ENCODE results near the gene AADACL2.
"Not testable (repeated sequence)": the region's sequence is repeated elsewhere in the genome, so short reads cannot be mapped to it uniquely, and the experiment has no call there.

AADACL2 gene

DNA sequence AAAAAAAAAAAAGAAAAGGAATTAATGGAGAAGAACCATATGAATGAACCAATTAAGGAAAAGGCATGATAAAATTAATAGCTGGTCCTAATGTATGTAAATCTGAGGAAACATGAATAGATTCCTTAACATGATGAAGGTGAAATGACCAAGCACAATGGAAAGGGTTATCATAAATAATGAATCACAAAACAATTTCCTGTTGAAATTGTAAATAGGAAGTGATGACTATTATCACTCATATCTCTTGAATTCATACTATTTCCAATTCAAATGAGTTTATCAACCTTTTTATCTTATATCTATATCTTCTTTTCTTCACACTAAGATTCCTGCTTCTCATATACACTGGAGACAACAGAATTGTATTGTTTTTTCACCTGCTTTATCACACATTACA is 32.0 kb downstream of the AADACL2 start:
- DNase-seq (ENCODE audit: low read depth) = no peak

DNA sequence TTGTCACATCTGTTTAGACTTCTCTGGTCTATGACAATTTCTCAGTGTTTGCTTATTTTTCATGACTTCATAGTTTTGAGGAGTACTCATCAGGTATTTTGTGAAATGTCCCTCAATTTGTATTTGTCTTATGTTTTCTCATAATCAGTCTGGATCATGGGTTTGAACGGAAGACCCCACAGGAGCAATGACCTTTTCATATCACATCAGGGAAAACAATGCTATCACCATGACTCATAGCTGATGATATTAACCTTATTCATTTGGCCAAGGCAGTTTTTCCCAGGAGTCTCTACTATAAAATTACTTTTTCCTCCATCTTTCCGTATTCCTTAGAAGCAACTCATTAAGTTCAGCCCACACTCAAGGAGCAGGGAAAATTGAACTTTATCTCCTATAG is 32.7 kb downstream of the AADACL2 start:
- no peak for DNase-seq (ENCODE audit: low read depth)

DNA sequence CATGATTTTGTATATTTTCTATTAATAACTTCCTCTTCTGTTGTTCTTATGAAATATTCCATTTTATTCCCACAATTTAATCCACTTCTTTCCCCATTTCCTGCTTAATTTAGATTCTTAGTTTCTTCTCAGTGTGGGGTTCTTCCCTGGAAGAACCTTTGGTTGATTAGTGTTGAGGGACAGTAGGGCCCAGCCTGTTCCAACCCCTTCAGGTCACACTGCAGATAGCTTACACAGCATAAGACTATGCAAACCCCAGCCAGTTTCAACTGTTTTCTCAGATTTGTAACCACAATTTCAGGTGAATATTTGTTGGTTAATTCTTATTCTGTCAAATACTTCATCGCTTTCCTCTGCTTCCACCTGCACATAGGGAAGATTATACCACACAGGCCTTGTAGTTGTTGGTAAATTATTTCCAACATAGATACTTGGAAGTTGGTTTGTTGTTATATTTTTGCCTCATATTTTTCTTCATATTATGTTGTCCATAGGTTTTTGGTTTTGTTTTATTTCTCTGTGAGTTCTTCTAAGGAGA is 34.7 kb downstream of the AADACL2 start:
- DNase-seq (ENCODE audit: low read depth) = no peak

DNA sequence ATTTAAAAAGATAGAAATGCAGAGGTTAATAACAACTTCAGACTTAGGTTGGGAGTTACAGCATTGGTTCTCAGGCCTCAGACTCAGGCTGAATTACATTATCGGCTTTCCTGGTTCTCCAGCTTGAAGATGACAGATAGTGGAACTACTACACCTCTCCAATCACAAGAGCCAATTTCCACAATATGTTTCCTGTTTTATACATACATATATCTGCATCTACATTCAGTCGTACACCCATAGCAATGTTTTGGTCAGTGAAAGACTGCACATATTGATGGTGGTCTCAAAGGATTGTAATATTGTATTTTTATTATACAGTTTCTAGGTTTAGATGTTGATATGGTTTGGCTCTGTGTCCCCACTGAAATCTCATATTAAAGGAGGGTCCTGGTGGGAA is 35.4 kb downstream of the AADACL2 start:
- no peak for DNase-seq (ENCODE audit: low read depth)

DNA sequence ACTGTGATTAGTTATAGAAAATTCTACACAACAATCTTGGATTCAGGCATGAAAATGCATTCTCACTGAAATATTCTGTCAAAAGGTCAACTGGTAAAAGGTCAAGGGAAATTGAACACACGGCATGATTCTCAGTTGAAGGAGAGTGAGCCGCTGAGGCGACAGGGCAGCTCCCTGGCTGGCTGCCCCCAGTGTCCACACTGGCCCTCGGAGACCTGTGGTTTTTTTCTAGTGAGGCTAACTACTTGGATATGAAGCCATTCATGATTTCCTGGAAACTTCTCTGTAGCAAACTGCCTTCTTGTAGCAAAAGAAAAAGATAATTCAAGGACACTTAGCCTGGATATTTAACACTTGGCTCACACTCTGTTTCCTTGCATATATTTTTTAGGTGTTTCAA is 37.2 kb downstream of the AADACL2 start:
- DNase-seq (ENCODE audit: low read depth) = no peak

DNA sequence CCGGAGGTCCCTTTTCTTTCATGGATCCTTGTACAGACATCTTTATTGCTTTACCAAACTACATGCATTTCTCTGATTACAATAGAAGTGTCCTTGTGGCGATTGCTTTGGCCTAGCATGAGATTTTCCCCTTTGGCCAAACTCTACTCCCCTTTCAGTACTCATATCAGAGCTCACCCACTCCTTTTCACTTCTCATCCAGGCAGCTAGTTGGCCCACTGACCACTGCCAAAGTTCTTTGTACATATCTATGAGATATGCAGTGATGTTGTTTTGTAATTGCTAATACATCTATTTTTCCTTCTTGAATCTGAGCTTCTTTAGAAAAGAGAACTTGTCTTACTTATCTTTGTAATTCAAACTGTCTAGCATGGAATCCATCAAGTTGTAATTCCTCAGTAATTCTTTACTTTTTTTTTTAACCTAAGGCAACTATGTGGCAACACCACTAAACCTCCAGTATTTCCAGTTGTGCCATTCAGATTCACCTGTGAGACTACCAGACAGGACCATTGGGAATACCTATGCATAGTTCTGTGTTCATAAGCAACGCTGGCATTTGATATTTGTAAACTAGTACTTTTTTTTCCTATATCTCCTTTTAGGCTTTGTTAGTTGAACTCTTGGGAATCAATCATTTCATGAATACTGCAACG is 39.2 kb downstream of the AADACL2 start:
- no peak for DNase-seq (ENCODE audit: low read depth)

DNA sequence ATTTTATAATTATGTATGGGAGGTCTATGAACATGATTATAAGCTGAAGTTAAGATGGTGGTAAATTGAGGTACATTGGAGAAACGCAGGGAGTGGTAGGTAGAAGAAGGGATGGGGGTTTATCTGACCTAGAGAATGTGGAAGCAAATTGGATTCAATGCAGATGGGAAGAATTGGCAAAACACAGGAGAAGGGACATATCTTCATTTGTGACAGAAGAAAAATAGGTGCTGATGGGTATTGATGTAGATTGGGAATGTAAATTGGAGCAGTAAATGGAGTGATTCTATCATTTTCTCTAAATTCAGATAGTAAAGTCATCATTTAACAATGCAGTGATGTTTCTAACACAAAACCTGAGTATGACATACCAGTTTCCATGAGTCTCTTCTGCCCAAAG is 40.5 kb downstream of the AADACL2 start:
- no peak for DNase-seq (ENCODE audit: low read depth)

DNA sequence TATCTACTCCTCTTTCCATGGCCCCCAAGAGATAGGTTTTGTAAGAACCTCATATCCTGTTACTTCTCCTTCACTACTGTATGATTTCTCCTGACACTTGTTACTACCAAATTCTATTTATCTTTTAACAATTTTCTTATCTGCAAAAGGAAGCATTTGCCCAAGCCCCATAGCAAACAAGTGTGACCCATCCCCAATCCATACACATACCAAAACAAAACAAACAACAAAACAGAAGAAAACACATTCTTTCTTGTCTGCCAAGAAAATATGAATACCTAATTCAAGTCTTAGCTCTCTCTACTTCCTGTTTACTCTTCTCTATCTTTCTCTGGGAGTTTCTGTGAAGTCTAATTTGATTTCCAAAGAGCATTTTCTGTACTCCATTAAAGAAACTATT is 41.2 kb downstream of the AADACL2 start:
- no peak for DNase-seq (ENCODE audit: low read depth)

DNA sequence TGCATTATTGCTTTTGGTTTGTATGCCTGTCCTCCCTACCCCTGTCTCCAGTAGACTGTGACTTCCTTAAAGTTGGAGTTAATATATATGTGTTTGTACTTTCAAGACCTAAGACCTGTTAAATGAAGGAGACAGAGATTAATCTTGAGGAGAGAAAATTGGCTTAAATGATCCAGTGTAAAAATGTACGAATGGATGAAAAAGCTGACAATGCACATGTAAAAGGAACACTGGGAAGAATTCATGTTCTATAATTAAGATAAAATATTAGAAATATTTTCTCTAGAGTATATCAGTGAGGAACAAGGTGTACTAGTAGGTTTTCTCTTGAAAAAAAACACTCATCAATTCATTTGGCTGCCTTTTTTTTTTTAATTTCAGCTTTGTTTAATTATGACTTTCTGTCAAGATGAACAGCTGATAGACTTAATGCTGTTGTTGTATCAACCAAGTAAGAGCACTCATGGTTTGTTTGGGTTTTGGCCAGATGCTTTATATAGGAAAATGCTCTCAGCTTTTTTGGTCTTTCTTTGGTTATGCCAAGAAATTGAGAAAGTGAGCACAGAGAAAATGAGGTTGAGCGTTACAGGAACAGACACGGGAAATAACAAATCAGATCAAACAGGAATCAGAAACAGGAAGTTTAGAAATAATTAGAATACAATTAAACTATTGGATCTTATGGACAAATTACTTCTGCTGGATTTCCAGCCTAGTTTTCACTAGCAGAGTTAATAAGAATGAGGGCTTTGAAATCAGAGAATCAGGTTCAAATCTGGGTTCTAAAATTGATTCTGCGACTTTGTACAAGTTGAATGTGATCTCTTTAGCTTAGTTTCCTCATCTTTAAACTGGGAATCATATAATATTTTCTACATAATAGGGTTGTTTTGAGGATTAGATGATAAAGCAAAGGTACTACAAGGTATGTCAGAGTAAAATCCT is 41.9 kb downstream of the AADACL2 start:
- no peak for DNase-seq (ENCODE audit: low read depth)

DNA sequence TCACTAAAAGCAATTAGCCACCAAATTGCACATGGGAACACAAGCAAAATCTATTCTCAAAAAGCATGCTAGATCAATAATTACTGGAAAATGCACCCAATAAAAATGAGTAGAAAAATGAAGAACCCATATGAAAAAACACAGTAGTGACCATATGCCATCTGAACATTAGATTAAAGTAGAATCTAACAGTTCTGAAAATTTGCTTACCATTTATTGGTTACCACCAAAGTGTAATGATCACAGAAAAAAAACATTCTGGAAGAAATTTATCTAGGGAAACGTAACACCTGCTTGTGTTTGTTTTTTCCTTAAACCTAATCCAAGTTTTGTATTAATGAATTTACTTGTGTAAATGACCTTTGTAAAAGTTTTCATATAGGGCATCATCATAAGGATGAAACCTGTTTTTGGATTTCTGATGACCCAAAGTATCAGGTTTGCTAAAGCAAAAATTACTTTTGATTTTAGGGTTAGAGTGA is 42.6 kb downstream of the AADACL2 start:
- no peak for DNase-seq (ENCODE audit: low read depth)

DNA sequence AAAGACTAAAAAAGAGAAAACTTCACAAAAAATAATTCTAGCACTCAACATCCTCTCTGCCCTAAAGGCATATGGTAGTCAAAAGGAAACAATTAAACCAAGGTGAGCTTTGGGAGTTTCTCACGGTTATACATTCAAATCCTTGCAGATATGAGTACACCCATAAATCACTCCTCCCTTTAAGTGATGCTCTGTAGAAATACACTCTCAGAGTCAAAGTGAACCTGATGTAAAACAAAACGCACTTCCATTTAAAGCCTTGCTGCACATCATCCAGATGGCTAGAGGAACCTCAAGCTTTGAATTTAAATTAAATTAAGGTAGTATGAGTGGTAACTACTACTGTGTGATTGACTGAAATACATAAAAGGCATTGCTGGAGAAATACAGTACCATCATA is 44.2 kb downstream of the AADACL2 start:
- DNase-seq (ENCODE audit: low read depth) = no peak

DNA sequence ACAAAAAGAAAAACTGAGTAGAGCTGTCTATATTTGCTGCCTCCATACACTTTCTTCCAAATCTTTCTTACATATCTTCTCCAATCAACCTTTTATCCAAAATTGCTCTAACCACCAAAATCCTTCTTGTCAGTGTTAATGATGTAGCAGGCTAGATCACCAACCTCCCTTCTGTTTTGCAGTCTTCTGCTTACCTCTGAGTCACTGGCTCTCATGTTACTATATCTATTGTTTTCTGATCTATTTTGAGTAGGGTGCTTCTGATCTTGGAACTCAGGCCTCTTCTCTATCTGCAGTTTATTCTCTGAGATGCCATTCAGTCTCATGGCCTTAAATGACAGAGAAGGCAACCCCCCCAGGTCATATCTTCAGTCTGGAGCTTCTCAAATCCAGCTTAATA is 53.9 kb downstream of the AADACL2 start:
- DNase-seq (ENCODE audit: low read depth) = no peak

DNA sequence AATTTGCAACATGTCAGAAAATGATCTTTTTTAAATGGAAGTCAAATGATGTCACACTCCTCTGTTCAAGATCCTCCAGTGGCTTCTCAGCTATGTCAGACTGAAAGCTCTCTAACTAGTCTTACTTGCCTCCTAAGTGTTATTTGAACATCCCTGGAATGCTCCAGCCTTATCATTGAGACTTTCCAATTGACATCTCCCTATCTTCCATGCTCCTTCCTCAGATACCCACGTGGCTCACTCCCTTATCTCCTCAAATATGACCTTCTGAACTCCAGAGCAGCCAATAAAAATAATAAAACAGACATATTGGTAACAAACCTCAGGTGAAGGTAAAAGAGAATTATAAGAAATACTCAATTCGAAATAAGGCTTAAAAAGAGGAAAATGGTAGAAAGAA is 54.7 kb downstream of the AADACL2 start:
- no peak for DNase-seq (ENCODE audit: low read depth)

DNA sequence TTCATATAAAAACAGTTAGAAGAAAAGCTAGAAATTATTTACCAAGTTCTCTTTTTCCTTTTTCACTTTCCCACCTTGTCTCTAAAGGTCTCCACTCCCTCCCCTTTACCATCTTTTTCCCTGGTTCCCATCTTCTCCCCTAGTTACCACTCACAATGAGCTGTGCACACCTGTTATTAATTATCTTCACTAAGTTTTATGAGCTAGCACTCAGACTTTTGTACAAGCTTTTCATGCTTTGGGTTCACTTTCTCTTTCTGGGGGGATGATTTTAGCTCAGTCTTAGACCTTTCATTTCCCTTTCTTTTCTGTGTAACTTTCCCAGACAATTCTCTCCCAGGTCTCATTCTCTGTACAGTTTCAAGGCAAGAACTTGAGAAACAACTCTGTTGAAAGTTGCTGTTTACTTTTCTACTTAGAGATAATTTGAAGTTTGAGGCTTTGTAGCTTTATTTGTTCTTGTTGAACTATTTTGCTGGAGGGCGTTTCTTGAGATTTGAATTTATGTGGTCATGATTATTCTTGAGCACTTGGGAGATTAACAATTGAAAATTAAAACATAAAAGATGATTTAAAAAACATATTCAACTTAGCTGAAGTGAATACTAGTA is 56.2 kb downstream of the AADACL2 start:
- no peak for DNase-seq (ENCODE audit: low read depth)

DNA sequence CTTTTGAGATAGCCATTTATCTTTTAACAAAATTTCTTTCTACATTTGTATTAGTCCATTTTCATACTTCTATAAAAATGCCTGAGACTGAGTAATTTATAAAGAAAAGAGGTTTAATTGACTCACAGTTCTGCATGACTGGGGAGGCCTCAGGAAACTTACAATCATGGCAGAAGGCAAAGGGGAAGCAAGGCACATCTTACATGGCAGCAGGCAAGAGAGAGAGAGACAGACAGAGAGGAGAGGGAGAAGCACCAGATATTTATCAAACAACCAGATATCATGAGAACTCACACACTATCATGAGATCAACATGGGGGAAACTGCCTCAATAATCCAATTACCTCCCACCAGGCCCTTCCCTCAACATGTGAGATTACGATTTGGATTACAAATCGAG is 57.0 kb downstream of the AADACL2 start:
- DNase-seq (ENCODE audit: low read depth) = not testable (repeated sequence)

DNA sequence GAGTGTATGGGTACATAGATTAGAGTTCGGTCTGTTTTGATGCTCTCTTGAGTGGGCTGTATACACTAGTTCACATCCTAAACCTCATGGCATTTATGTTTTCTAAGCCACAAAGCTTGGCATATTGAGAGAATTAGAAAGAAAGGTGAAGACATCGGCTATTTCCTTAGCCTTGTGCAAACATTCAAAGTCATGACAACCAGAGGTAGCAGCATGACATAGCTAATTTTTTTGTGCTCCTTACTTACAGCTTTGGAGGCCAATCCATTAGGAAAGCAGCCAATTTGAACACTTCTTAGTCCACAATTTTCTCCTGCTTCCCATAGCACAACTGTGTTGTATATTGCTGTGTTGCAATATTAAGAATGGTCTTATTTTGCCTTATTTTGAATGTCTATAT is 58.7 kb downstream of the AADACL2 start:
- no peak for DNase-seq (ENCODE audit: low read depth)

DNA sequence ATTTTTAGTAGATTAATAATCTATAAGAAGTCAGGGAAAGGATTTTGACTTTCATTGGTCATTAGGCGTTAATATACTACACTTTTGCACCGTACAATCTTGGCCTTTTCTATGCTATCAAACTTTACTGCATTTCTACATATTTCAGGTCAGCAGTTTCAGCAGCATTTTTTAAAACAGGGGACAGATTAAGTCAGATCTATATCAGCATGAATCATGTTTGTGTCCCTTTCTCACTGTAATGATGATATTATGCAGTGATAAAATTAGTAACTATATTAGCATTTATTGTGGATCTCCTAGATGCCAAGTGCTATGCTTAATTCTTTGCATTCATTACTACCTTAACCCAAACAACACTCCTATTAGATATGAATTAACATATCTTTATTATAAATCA is 59.9 kb downstream of the AADACL2 start:
- DNase-seq (ENCODE audit: low read depth) = no peak

DNA sequence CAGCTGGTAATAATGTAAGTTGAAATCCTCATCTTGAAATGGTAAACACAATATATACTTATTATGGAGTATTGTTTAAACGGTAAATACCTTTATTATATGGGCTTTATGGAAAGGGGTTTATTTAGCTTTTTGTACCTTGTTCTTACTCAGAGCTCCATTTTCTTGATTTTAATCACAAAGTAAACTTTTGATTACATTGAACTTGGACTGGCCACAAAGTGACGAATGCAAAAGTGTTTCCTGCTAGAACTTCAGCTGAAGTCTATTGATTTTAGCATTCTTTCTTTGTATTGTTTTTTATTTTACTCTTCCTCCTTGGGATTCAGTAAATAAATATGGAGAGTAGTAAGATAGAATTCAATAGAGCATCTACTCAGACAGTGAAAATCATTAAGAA is 60.4 kb downstream of the AADACL2 start:
- DNase-seq (ENCODE audit: low read depth) = no peak

DNA sequence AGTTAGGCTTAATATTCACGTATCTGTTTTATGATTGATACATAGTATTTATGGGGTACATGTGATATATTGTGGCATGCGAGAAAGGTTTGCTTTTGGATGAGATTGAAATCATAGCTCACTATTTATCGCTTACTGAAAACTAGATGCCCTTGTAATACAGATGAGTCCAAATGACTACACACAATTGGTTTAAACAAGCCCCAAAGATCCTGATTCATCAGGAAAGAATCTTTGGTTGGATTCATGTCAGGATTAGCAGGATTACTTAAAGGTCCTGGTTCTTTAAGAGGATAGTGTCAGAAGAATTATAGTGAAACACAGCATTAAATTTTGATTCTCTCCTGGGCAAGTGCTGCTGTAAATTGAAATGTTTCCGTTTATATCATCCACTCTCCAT is 61.5 kb downstream of the AADACL2 start:
- DNase-seq (ENCODE audit: low read depth) = no peak

DNA sequence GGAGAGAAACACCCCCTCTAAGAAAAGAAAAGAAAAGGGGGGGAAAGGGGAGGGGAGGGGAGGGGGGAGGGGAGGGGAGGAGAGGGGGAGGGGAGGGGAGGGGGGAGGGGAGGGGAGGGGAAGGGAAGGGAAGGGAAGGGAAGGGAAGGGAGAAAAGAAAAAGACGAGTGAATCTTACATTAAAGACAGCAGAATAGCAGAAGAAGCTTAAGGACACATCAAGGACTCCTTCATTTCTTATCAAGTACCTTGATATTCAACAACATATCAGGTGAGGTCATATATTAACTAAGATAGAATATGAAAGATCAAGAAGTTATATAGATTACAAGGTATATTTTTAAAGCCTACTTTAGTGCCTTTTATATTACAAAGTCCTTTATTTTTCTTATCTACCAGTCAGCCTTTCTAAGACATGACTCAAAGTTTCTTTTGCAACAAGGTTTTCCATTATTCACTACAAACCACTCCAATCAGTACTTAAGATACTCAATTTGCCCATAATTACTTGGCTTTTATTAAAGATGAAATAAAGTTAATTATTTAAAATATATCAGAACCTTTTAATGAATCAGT is 62.5 kb downstream of the AADACL2 start:
- no peak for DNase-seq (ENCODE audit: low read depth)

DNA sequence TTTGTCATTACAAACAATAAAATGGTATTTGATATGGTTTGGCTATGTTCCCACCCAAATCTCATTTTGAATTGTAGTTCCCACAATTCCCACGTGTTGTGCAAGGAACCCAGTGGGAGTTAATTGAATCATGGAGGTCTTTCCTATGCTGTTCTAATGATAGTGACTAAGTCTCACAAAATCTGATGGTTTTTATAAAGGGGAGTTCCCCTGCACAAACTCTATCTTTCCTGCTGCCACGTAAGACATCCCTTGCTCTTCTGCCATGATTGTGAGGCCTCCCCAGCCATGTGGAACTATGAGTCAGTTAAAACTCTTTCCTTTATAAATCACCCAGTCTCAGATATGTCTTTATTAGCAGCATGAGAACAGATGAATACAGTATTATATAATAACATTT is 64.7 kb downstream of the AADACL2 start:
- no peak for DNase-seq (ENCODE audit: low read depth)

DNA sequence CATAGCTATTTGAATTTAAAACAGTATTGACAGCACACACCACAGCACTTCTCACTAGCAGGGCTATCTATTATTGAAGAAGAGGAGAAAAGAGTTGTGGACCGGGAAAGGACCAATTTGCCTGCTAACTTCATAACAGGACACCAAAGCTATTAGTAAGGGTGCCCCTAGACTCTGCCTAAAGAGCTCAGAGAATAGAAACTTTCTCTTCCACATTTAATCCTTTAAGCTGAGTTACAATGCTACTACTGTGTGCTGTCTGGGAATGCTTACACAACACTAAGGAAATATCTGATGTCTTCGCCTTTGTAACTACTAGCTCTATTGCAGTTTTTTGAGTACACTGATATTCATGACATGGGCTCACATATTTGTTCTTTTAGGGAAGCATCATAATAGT is 66.7 kb downstream of the AADACL2 start:
- no peak for DNase-seq (ENCODE audit: low read depth)

All from non-pigmented ciliary epithelial cell (primary cell).